Smooth muscle cell (in vitro differentiated cells): Measurements from ENCODE around the gene TACC2. TPM values are rescaled to one million over a fixed set of nuclear protein-coding genes. Genes with fewer than 3 reads are reported as not detected.

Experiments used
- DNase-seq: peaks from one replicate; lab custom pipeline; 2025; ENCODE audit not compliant: unreplicated experiment; lab: John Stamatoyannopoulos, UW
- H2AFZ ChIP-seq: fragments of 200-600 bp; sonication (generic); 2 replicates; pipeline ENCODE4 v1.6.0; 2016; ENCODE audit warnings: antibody characterized with exemption, low read depth, mild to moderate bottlenecking
- H3F3A ChIP-seq: fragments of 200-600 bp; sonication (generic); 2 replicates; pipeline ENCODE4 v1.6.0; 2017; ENCODE audit warnings: antibody characterized with exemption, low read depth
- H3K27ac ChIP-seq: fragments of 200-600 bp; sonication (generic); 2 replicates; pipeline ENCODE4 v1.5.1; 2016; ENCODE audit warnings: low read depth, mild to moderate bottlenecking
- H3K27me3 ChIP-seq: fragments of 200-600 bp; sonication (generic); 2 replicates; pipeline ENCODE4 v1.6.1; 2016; ENCODE audit warnings: low read depth, mild to moderate bottlenecking
- H3K36me3 ChIP-seq: fragments of 200-600 bp; sonication (generic); 2 replicates; pipeline ENCODE4 v1.5.1; 2016; ENCODE audit warnings: low read depth
- H3K4me1 ChIP-seq: fragments of 200-600 bp; sonication (generic); 2 replicates; pipeline ENCODE4 v1.5.1; 2016; ENCODE audit warnings: low read depth
- H3K4me2 ChIP-seq: fragments of 200-600 bp; sonication (generic); 2 replicates; pipeline ENCODE4 v1.6.0; 2016; ENCODE audit warnings: mild to moderate bottlenecking
- H3K4me3 ChIP-seq: fragments of 200-600 bp; sonication (generic); 2 replicates; pipeline ENCODE4 v1.5.1; 2016; ENCODE audit warnings: mild to moderate bottlenecking
- H3K79me2 ChIP-seq: fragments of 200-600 bp; sonication (generic); 2 replicates; pipeline ENCODE4 v1.6.0; 2016; ENCODE audit warnings: low read depth, mild to moderate bottlenecking
- H3K9ac ChIP-seq: fragments of 200-600 bp; sonication (generic); 2 replicates; pipeline ENCODE4 v1.6.0; 2016; ENCODE audit warnings: low read depth
- H3K9me3 ChIP-seq: fragments of 200-600 bp; sonication (generic); replicated peaks from 2 replicates; pipeline ENCODE4 v1.5.1; 2016; ENCODE audit warnings: low read depth
- H4K20me1 ChIP-seq: fragments of 200-600 bp; sonication (generic); 2 replicates; pipeline ENCODE4 v1.6.0; 2016; ENCODE audit warnings: low read depth
- WGBS: methylation state at CpG from one replicate; pipeline ENCODE4 v1.1.7; 2016; ENCODE audit warnings: low lambda C conversion rate; 5-methylcytosine and 5-hydroxymethylcytosine counted together
- polyA plus RNA-seq: library from polyadenylated mRNA; unstranded; fragments of >200 nt; fragmentation: Nextera tagmentation; extraction: Ambion mirVana; gene quantifications from 2 replicates; pipeline ENCODE4 v1.2.1, GENCODE V29; 2016
- total RNA-seq: library from RNA; depleted of rRNA; stranded (reverse); fragments of >200 nt; gene quantifications from 2 replicates; pipeline ENCODE4 v1.2.3, GENCODE V29; 2014
- TF ChIP-seq, protein P1 (sequence below): fragments of 200-600 bp; sonication (generic); IDR thresholded peaks from 2 replicates; pipeline ENCODE4 v1.5.1; 2017; ENCODE audit warnings: borderline replicate concordance, mild to moderate bottlenecking, antibody characterized with exemption; ENCODE audit not compliant: insufficient read depth, poor library complexity, severe bottlenecking

The TACC2 gene
- total and polyA plus RNA-seq, 2 experiments from 2014 or later = 2.8 to 7.6 TPM

DNA sequence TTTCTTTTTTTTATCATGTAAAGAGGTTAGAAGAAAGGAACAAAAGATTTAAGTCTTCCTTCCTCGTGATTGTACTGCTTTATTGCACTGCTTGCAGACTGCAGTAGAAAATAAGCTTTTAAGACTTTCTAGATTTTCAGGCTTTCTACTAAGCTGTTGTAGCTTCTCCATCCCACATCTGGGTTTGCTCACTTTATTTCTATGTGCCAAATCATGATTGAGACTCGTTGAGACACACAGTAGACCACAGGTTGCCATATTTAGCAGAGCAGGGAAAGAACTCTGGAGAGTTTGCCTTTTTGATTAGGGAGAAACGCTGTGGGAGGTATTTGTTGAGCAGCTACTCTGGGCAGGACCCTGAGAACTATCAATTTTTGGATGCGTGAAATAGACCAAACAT is 192.9 kb downstream of the TACC2 start:
- Histone ChIP-seq H3K9ac (no peak overlapping the region), H3K4me1 (peaks cover 23% of the 10 kb centered on the region), H3K4me2 (no peak overlapping the region), H3K9me3 (no peaks in the 10 kb centered on the region), H3K36me3 (no peaks in the 10 kb centered on the region), H4K20me1 (peaks cover 18% of the 10 kb centered on the region), H3K27ac (no peak overlapping the region), H2AFZ (no peak overlapping the region), H3K4me3 (no peak overlapping the region), H3F3A (peaks cover 3% of the 10 kb centered on the region), H3K27me3 (no peaks in the 10 kb centered on the region), H3K79me2 (no peaks in the 10 kb centered on the region)
- WGBS = 35% methylated on average over 4 of the region's 4 CpGs
- TF ChIP-seq, protein P1, sequence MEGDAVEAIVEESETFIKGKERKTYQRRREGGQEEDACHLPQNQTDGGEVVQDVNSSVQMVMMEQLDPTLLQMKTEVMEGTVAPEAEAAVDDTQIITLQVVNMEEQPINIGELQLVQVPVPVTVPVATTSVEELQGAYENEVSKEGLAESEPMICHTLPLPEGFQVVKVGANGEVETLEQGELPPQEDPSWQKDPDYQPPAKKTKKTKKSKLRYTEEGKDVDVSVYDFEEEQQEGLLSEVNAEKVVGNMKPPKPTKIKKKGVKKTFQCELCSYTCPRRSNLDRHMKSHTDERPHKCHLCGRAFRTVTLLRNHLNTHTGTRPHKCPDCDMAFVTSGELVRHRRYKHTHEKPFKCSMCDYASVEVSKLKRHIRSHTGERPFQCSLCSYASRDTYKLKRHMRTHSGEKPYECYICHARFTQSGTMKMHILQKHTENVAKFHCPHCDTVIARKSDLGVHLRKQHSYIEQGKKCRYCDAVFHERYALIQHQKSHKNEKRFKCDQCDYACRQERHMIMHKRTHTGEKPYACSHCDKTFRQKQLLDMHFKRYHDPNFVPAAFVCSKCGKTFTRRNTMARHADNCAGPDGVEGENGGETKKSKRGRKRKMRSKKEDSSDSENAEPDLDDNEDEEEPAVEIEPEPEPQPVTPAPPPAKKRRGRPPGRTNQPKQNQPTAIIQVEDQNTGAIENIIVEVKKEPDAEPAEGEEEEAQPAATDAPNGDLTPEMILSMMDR = no peak
- no peak for DNase-seq

DNA sequence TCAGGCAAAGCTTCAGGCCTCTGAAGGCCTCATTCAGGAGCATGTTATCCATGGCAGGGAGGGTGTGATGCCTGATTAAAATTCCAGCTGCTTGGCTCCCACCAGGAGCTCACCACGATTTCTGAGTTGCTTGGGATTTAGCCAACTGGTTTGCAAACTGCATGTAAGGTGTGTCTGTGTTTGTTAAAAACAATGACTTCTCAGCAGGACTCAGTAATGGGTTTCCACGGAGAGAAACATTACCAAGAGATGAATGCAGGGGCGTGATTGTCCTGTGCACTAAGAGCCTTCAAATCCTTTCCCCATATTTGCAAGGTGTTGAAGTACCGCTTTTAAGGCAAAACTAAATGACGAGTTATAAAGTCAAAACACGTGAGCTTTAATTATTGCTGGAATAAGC is 193.3 kb downstream of the TACC2 start:
- Histone ChIP-seq H2AFZ (no peak overlapping the region), H3K4me2 (no peak overlapping the region), H3K27ac (no peak overlapping the region), H3K9ac (no peak overlapping the region), H3K4me1 (peaks cover 23% of the 10 kb centered on the region), H3K4me3 (no peak overlapping the region), H3F3A (peaks cover 3% of the 10 kb centered on the region), H3K79me2 (no peaks in the 10 kb centered on the region), H3K27me3 (no peaks in the 10 kb centered on the region), H3K36me3 (no peaks in the 10 kb centered on the region), H4K20me1 (peaks cover 18% of the 10 kb centered on the region), H3K9me3 (no peaks in the 10 kb centered on the region)
- TF ChIP-seq, protein P1 = no peak
- no peak for DNase-seq
- WGBS = 73% methylated on average over 6 of the region's 6 CpGs

DNA sequence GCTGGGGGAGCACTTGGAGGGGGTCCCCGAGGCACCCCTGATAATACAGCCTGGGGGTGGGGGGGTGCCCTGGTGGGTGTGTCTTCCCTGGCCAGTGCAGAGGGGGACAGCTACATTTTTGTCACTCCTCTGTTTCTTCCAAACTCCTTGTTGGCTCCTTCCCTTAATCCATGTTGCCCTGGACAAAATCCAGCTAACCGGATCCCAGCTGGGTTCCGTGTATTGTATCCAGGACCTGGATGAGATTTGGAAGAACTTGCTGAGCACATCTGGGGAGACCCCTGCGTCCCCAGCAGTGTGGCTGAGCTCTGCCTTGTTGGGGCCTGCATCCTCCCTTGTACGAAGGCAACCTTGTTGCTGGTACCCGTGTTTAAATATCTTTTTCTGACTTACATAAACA is 195.3 kb downstream of the TACC2 start:
- no peaks in the 10 kb centered on the region for H3K9me3 ChIP-seq
- H3F3A ChIP-seq = peaks cover 3% of the 10 kb centered on the region
- no peaks in the 10 kb centered on the region for H3K79me2 ChIP-seq
- 97% methylated on average over 5 of the region's 6 CpGs for WGBS
- H3K36me3 ChIP-seq = no peaks in the 10 kb centered on the region
- TF ChIP-seq, protein P1 = no peak
- no peak overlapping the region for H3K4me3 ChIP-seq
- peaks cover 29% of the 10 kb centered on the region for H3K4me1 ChIP-seq
- H3K9ac ChIP-seq = no peak overlapping the region
- no peak for DNase-seq
- H3K4me2 ChIP-seq = no peak overlapping the region
- no peak overlapping the region for H3K27ac ChIP-seq
- no peak overlapping the region for H2AFZ ChIP-seq
- H4K20me1 ChIP-seq = peaks cover 18% of the 10 kb centered on the region
- H3K27me3 ChIP-seq = no peaks in the 10 kb centered on the region

DNA sequence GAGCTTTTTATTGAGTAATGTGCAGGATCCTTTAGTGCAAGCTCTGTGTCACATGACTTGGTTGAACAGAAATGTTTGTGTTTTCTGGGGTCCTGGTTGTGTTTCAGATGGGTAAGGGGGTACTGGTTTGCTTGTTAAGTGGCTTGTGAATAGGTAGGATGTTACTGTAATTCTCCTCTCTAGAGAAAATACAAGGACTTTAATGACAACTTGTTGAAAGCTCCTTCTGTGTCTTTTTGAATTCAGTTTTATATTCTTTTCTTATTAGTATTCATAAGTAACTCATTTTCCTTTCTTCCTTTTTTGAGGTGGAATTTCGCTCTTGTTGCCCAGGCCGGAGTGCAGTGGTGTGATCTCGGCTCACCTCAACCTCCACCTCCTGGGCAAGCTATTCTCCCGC is 196.7 kb downstream of the TACC2 start:
- H3K9ac ChIP-seq = no peak overlapping the region
- H3K79me2 ChIP-seq = no peaks in the 10 kb centered on the region
- H3K36me3 ChIP-seq = no peaks in the 10 kb centered on the region
- no peaks in the 10 kb centered on the region for H3K9me3 ChIP-seq
- 100% methylated on average over 4 of the region's 4 CpGs for WGBS
- H3K4me2 ChIP-seq = no peak overlapping the region
- no peaks in the 10 kb centered on the region for H3K27me3 ChIP-seq
- DNase-seq = no peak
- H3F3A ChIP-seq = peaks cover 3% of the 10 kb centered on the region
- peaks cover 18% of the 10 kb centered on the region for H4K20me1 ChIP-seq
- no peak overlapping the region for H3K4me3 ChIP-seq
- TF ChIP-seq, protein P1 = no peak
- H3K4me1 ChIP-seq = peaks cover 35% of the 10 kb centered on the region
- H2AFZ ChIP-seq = no peak overlapping the region
- no peak overlapping the region for H3K27ac ChIP-seq
